HG03045 (cell line): Measurements from ENCODE around the gene MLLT3.
A peak's percentile ranks its signal among the peaks of the same experiment; 100 is the strongest.

Source experiments
- ATAC-seq: cut with Tn5 transposase; IDR thresholded peaks from one replicate; pipeline ENCODE4 v1.9.1; 2021; ENCODE audit warnings: mild to moderate bottlenecking, moderate library complexity; ENCODE audit not compliant: unreplicated experiment

MLLT3 gene

GRCh38 chr9:20561531-20561930 is 60.8 kb downstream of the MLLT3 start:
- ATAC-seq, result no peak

DNA sequence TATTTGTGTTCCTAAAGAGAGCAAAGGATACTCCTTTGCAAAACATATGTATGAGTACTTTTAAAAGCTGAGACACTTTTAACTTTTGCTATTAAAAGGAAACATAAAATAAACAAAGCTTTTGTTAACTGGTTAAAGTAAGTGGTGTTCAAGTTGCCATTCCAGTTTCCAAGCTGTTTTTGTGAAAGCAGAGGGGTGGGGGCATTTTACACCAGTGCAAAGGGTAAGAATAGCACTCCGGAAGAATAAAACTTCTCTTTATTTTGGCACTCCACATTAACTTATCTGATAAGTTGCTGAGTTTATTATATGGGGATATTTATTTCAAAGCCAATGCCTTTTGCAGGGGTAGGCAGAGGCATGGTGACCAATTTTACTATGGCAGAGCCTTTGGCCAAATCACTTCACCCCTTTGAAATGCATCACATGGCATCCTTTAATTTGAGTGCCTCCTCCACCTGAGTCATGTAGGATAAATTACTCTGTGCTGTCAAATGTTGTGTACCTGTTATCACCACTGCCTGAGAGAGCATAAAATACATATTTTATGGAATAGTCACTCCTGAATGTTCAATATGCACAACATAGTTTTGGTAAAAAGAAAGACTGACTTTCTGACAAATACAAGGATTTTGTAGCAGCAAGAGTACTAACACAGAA is 62.9 kb downstream of the MLLT3 start:
- no peak for ATAC-seq

DNA sequence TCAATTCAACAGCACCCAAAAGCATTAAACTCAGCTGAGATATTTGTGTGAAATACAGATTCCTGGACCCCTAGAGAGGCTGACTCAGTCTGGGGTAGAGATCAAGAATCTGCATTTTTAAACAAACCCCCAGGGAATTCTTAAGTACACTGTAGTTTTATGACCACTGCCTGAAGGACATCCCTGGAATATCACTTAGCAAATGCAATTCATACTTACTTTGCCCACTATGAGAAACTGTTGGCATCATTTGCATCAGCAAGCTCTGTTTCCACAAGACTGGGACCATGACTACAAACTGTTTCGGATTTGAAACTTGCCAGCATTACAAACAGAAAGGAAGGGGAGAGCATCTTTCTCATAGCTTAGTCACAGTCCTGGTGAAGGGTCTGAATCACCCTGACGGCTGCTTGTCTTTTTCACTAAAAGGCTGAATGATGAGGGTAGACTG is 63.7 kb downstream of the MLLT3 start:
- ATAC-seq, result no peak

DNA sequence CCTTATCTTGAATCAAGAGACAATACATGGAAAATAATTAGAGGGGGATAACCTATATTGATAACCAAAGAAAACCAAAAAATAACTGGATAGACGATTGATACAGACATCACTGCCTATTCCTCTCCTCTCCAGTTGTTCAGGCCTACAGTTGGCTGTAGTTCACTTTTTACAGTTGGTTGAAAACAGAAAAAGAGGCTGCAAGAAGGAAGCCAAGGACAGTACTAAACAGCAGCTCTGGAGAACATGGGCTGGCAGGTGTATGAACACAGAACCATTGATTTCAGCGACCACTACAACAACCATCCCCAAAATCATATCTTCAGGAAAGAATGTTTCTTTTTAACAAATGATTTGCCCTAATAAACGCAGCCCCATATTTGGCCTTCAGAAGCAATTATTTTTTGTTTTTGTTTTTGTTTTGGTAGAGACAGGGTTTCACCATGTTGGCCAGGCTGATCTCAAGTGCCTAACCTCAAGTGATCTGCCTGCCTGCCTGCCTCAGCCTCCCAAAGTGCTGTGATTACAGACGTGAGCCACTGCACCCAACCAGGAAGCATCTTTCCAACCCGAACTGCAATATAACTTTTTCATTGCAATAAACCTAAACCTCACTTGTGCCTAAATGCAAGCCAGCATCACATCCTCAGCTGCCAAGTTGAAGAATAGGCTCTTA is 64.3 kb downstream of the MLLT3 start:
- no peak for ATAC-seq

DNA sequence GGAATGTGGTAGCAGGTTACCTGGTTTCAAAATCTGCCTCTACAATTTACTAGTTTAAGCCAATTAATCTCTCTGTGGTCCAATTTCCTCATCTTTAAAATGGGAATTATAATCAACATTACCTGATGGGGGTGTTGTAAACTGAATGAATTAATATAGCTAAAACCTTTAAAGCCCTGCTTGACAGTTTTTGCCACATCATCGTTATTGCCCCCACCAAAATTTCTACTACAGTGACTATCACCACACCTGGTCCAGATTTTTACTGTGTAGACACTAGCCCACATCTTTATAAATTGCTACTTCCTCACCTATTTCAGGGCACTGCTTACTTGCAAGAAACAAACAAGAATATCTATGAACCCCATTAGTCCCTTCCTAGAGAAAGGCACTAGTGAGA is 65.0 kb downstream of the MLLT3 start:
- no peak for ATAC-seq

DNA sequence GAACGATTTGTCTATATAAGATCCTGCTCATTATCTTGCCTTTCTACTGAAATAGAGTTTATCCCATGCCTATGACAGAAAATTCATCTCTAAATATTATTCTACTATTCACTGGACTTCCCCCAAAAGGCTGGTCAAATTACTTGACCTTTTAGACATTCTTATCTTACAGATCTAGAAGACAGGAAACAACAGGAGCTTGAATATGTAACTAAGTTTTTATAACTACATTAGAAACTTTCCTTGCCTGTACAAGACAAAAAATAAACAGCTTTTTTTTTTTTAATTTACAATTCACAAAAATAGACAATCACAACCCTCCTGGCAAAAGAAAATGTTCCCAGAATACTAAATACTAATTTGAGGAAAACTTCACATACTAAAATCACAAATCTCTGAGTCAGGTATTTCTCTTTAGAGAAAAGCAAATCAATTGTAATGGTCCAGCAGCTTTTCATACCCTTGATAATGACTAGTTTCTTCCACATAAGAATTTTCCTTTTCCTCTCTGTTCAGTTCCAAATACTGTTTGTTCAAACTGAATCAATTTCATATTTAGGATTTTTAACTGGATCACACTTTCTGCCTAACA is 68.6 kb downstream of the MLLT3 start:
- ATAC-seq, result no peak

DNA sequence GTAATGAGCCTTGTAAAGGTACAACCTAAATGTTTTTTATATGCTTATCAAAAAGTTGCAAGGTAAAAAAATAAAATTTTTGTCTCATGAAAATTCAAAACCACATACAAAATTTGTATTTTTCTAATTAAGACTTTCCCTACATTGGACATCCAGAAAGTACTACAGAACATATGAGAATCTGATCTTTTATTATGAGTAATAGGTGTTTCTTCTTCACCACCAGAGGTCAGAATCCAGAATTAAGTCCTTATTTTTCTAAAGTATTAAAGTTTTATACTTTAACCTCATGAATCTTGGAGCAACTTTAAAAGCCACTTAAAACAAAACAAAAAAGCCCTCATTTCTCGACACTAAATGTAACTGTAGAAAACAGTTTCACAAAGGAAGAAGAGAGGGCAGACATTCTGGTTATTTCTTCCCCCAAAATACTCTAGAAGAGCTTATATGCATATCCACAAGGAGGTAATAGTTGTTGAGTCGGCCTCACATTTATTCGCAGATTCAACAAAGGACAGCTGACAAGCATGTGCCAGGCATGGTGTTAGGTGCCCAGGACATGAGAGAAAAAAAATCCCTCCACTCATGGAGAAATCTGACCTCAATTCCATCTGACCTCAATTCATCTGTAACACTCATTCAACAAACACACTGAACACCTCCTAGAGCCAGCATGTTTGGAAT is 69.3 kb downstream of the MLLT3 start:
- ATAC-seq, result no peak

DNA sequence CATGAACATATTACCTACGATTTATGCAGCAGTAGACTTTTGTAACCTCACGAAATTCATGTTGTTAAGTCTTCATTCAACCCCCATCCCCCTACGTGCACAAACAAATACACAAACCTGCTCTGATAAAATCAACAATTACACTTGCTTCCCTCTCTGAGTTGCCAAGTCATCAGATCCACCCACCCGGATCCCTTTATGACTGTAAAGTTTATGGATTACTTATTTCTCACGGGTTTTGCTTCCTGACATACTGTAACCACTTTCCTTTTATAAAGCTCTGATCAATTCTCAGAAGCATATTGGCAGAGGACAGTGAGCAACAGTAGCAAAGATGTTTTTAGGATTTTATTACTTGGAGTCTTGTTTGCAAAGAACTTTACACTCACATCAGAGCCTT is 70.5 kb downstream of the MLLT3 start:
- no peak for ATAC-seq

- ATAC-seq, result no peak
Observed at GRCh38 chr9:20551236-20551635, 71.1 kb downstream of the MLLT3 start.

DNA sequence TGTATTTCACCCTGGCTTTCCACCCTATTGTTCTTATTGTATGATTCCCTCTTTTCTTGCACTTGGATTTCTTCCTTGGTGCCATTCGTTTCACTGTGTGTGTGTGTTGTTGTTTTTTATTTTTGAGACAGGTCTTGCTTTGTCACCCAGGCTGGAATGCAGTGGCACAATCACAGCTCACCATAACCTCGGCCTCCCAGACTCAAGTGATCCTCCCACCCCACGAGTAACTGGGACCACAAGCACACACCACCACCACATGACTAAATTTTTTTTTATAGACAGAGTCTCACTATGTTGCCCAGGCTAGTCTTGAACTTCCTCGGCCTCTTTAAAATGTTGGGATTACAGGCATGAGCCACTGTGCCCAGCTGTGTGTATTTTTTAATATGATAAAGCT is 72.0 kb downstream of the MLLT3 start:
- no peak for ATAC-seq

GRCh38 chr9:20549053-20549452 is 73.2 kb downstream of the MLLT3 start:
- ATAC-seq, result no peak

DNA sequence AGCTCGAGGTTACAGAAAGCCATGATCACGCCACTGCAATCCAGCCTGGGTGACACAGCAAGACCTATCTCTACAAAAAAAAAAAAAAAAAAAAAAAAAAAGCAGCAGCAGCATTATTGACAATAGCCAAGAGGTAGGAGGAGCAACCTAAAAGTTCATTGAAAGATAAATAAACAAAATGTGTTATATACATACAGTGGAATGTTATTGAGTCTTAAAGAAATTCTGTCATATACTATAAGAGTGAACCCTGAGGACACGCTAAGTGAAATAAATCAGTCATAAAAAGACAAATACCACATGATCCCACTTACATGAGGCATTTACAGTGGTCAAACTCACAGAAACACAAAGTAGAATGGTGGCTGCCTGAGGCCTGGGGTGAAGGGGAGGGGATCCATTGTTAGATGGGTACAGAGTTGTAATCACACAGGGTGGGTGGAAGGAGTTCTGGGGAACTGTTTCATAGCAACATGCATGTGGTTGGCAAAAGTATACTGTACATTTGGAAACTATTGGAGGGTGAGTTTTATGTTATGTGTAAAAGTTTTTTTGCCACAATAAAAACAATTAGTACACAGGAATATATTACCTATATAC is 77.2 kb downstream of the MLLT3 start:
- ATAC-seq, result no peak

- ATAC-seq, result no peak
Observed at GRCh38 chr9:20540169-20540863, 82.0 kb downstream of the MLLT3 start.

DNA sequence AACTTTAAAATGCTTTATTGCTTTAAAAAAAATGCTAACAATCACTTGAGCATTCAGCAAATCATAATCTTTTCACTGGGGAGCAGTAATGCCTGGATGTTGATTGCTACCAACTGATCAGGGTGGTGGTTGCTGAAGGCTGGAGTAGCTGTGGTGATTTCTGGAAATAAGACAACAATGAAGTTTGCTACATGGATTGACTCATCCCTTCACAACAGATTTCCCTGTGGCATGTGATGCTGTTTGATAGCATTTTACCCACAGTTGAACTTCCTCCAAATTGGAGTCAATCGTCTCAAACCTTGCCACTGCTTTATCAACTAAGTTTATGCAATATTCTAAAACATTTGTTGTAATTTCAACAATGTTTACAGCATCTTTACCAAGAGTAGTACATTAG is 83.3 kb downstream of the MLLT3 start:
- no peak for ATAC-seq

DNA sequence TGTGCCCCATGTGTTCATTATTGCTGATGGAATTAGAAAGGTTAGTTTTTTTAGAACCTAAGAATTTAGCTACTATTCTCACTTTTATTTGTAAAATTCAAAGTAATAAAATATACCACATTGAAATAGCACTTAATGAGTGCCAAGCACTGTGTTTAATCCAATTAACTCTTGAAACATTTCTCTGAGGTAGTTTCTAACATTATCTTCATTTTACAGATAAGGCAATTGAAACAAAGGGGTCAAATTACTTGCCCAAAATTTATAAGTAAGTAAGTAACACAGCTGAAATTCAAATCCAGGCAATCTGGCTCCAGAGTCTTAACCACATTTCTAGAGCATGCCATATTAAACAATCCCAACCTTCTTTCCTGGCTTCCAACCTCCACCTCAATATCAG is 84.2 kb downstream of the MLLT3 start:
- no peak for ATAC-seq

DNA sequence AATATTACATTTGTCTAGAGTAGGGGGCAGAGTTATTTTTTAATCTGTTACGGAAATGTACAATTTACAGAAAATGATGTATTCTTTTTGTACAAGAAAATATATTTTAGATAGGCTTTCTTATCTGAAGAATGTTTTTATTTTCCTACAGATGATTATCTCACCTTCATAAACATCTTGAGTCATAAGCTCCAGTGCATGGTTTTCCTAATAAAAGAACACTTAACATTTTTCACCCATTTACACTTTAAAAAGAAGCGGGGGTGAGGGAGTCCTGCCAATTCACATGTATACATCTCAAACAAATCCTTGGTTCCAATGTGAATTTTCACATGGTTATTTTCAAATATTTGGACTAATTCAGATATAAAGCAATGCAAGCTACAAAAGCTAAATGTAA is 85.0 kb downstream of the MLLT3 start:
- no peak for ATAC-seq

DNA sequence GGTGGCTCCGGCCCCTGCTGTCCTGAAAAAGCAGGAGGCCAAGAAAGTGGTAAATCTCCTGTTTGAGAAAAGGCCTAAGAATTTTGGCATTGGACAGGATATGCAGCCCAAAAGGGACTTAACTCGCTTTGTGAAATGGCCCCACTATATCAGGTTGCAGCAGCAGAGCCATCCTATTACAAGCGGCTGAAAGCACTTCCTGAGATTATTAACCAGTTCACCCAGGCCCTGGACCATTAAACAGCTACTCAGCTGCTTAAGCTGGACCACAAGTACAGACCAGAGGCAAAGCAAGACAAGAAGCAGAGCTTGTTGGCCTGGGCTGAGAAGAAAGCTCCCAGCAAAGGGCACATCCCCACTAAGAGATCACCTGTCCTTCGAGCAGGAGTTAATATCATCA is 89.7 kb downstream of the MLLT3 start:
- ATAC-seq, result no peak

DNA sequence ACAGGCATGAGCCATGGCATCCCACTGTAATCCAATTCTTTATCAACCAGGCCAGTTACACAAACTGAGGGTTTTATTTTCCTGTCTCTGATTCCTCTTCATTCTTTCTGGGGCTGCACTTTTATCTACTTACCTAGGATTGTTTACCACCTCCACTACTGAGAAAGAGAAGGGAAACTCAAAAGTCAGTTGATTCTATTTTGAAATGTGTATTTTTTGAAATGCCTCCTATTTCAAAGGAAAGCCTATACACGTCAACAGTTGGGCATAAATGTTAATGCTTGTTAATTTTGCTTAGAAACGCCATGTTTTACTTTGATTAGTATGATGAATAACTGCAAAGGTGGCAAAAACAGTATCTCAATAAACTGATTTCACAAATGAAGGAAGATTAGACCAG is 92.5 kb downstream of the MLLT3 start:
- ATAC-seq, result no peak

GRCh38 chr9:20528253-20528652 is 94.0 kb downstream of the MLLT3 start:
- no peak for ATAC-seq

DNA sequence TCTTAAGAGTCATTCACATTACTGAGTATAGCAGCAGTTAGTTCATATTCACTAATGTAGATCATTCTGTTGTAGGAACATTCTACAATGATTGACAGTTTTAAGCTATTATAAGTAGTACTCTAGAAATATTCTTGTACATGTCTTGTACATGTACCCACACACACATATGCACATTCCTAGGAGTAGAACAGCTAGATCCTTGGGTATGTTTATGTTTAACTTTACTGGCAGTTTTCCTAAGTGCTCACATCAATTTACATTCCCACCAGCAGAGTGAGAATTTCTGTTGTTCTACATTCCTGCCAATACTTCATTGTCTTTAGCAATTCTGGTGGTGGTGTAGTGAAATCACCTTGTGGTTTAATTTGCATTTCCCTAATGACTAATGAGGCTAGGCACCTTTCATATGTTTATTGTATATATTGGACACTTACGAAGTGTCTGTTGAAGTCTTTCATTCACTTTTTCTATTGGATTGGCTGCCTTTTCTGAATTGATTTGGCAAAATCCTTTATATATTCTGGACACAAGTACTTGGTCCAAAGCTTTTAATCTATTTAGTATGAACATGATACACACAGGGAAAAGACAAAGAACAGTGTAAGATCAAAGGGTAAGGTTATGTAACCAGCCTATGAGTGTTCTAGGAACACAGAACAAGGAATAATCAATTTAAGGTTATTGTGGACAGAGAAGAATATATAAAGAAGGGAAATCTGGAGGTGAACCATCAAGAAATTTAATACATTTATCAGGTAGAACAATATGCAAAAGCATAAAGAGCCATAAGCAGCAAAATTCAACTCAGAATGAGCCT is 95.6 kb downstream of the MLLT3 start:
- peak; percentile 82 for ATAC-seq
